Karpas-422 (cell line): ENCODE measurements around the gene IL18RAP. TPM values are rescaled to one million over a fixed set of nuclear protein-coding genes. Genes with fewer than 3 reads are reported as not detected.

Source experiments
- DNase-seq: peaks from one replicate; pipeline ENCODE4 v3.0.0-alpha.2; 2015
- H2AFZ ChIP-seq: fragments of 200-600 bp; sonication (generic); 2 replicates; pipeline ENCODE4 v1.6.1; 2014; ENCODE audit warnings: antibody characterized with exemption, low read length, mixed read lengths
- H3K27ac ChIP-seq: fragments of 200-600 bp; sonication (generic); 2 replicates; pipeline ENCODE4 v1.5.1; 2014; ENCODE audit warnings: mild to moderate bottlenecking, low read length, moderate library complexity
- H3K27me3 ChIP-seq: fragments of 200-600 bp; sonication (generic); 2 replicates; pipeline ENCODE4 v1.6.1; 2014; ENCODE audit warnings: low read length, mixed read lengths
- H3K36me3 ChIP-seq: fragments of 200-600 bp; sonication (generic); 2 replicates; pipeline ENCODE4 v1.6.1; 2014; ENCODE audit warnings: low read length, mixed read lengths; ENCODE audit not compliant: insufficient read depth
- H3K4me1 ChIP-seq: fragments of 200-600 bp; sonication (generic); 2 replicates; pipeline ENCODE4 v1.6.1; 2014; ENCODE audit warnings: mild to moderate bottlenecking, low read length, mixed read lengths
- H3K4me2 ChIP-seq: fragments of 200-600 bp; sonication (generic); 2 replicates; pipeline ENCODE4 v1.6.1; 2014; ENCODE audit warnings: low read length, low read depth, mild to moderate bottlenecking; ENCODE audit not compliant: poor library complexity, severe bottlenecking
- H3K4me3 ChIP-seq: fragments of 200-600 bp; sonication (generic); 2 replicates; pipeline ENCODE4 v1.5.1; 2014; ENCODE audit warnings: mild to moderate bottlenecking, antibody characterized with exemption, low read length, mixed read lengths
- H3K79me2 ChIP-seq: fragments of 200-600 bp; sonication (generic); 2 replicates; pipeline ENCODE4 v1.6.1; 2014; ENCODE audit warnings: mild to moderate bottlenecking, low read length, mixed read lengths
- H3K9ac ChIP-seq: fragments of 200-600 bp; sonication (generic); 2 replicates; pipeline ENCODE4 v1.6.0; 2014; ENCODE audit warnings: low read length
- H3K9me2 ChIP-seq: fragments of 200-600 bp; sonication (generic), shearing (Covaris generic); replicated peaks from 2 replicates; pipeline ENCODE4 v1.6.0; 2014; ENCODE audit warnings: mild to moderate bottlenecking, low read length, moderate library complexity; ENCODE audit not compliant: insufficient read depth
- H3K9me3 ChIP-seq: fragments of 300-700, 200-600 bp; sonication (generic); 2 replicates; pipeline ENCODE4 v1.6.1; 2014; ENCODE audit warnings: low read length, mixed read lengths
- H4K20me1 ChIP-seq: fragments of 200-600 bp; sonication (generic); 2 replicates; pipeline ENCODE4 v1.6.1; 2014; ENCODE audit warnings: mild to moderate bottlenecking, antibody characterized with exemption, low read length, low read depth; ENCODE audit not compliant: insufficient read depth
- total RNA-seq: library from RNA; depleted of rRNA; stranded (reverse); fragments of >200 nt; shearing (Covaris generic); gene quantifications from 2 replicates; pipeline ENCODE4 v1.2.3, GENCODE V29; 2014; ENCODE audit warnings: low replicate concordance

IL18RAP gene
- total RNA-seq, 1 experiment from 2014 or later, result 4.4 TPM

- H3K27ac ChIP-seq, result no peak overlapping the region
Measured at GRCh38 chr2:102425441-102426132, 2.6 kb downstream of the IL18RAP start.

GRCh38 chr2:102427249-102427648 lies 4.3 kb downstream of the IL18RAP start:
- no peak overlapping the region for H3K27ac ChIP-seq
- no peaks in the 10 kb centered on the region; the same call in 1 of the 2 replicates for H3K4me1 ChIP-seq
- H2AFZ ChIP-seq, result no peak overlapping the region
- no peaks in the 10 kb centered on the region for H3K79me2 ChIP-seq
- H3K4me3 ChIP-seq, result no peak overlapping the region
- no peaks in the 10 kb centered on the region for H4K20me1 ChIP-seq
- H3K4me2 ChIP-seq, result no peak overlapping the region
- H3K27me3 ChIP-seq, result 0 out of 2 replicates have a peak, but pooled peaks cover 3% of the 10 kb centered on the region
- no peaks in the 10 kb centered on the region for H3K36me3 ChIP-seq
- no peak overlapping the region for H3K9ac ChIP-seq
- DNase-seq, result no peak
- H3K9me3 ChIP-seq, result no peaks in the 10 kb centered on the region
- no peaks in the 10 kb centered on the region for H3K9me2 ChIP-seq

More at GRCh38 chr2:102425441-102426132, 2.6 kb downstream of the IL18RAP start:
- Histone ChIP-seq H3K4me3 (no peak overlapping the region), H3K4me2 (no peak overlapping the region), H3K4me1 (no peaks in the 10 kb centered on the region; the same call in 1 of the 2 replicates), H3K36me3 (no peaks in the 10 kb centered on the region), H3K27me3 (no peaks in the 10 kb centered on the region), H3K9ac (no peak overlapping the region), H3K9me2 (no peaks in the 10 kb centered on the region), H3K9me3 (no peaks in the 10 kb centered on the region), H4K20me1 (no peaks in the 10 kb centered on the region), H2AFZ (no peak overlapping the region), H3K79me2 (no peaks in the 10 kb centered on the region)
- DNase-seq, result no peak

- Histone ChIP-seq H3K9ac (no peak overlapping the region), H2AFZ (no peak overlapping the region), H3K9me2 (no peaks in the 10 kb centered on the region), H3K79me2 (no peaks in the 10 kb centered on the region), H3K27me3 (0 out of 2 replicates have a peak, but pooled peaks cover 3% of the 10 kb centered on the region), H3K4me2 (no peak overlapping the region), H3K36me3 (no peaks in the 10 kb centered on the region), H4K20me1 (no peaks in the 10 kb centered on the region), H3K4me3 (no peak overlapping the region), H3K9me3 (no peaks in the 10 kb centered on the region), H3K4me1 (no peaks in the 10 kb centered on the region; the same call in 1 of the 2 replicates), H3K27ac (no peak overlapping the region)
- DNase-seq, result no peak
Measured at GRCh38 chr2:102428573-102428972, 5.6 kb downstream of the IL18RAP start.

DNA sequence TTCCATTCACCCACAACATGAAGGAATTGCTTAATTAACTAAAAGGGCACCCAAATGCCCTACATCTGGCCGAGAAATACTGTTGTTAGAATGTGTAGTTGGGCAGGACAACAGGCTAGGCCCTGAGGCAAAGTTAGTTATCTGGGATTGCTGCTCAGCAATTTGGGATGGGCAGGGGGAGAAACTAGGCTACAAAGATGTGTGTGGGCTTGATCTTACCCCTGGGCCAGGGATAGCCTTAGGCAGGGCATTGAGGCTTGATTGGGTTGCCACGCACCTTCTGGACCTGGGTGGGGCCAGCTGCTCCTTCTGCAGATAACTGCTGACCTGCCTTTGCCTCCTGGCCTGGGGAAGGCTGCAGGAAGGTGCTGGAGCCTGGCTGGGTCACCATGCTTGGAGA lies 9.4 kb downstream of the IL18RAP start:
- H3K4me2 ChIP-seq, result no peak overlapping the region
- no peaks in the 10 kb centered on the region for H3K36me3 ChIP-seq
- DNase-seq, result no peak
- H2AFZ ChIP-seq, result no peak overlapping the region
- no peak overlapping the region for H3K4me3 ChIP-seq
- 0 out of 2 replicates have a peak, but pooled peaks cover 3% of the 10 kb centered on the region for H3K27me3 ChIP-seq
- H3K9ac ChIP-seq, result no peak overlapping the region
- no peaks in the 10 kb centered on the region for H3K9me2 ChIP-seq
- no peaks in the 10 kb centered on the region for H3K79me2 ChIP-seq
- no peaks in the 10 kb centered on the region for H3K9me3 ChIP-seq
- H3K4me1 ChIP-seq, result no peaks in the 10 kb centered on the region
- H4K20me1 ChIP-seq, result no peaks in the 10 kb centered on the region
- no peak overlapping the region for H3K27ac ChIP-seq

- Histone ChIP-seq H3K27me3 (0 out of 2 replicates have a peak, but pooled peaks cover 3% of the 10 kb centered on the region), H3K4me3 (no peak overlapping the region), H3K9me2 (no peaks in the 10 kb centered on the region), H3K9ac (no peak overlapping the region), H3K27ac (no peak overlapping the region), H4K20me1 (no peaks in the 10 kb centered on the region), H2AFZ (no peak overlapping the region), H3K4me2 (no peak overlapping the region), H3K9me3 (no peaks in the 10 kb centered on the region), H3K36me3 (no peaks in the 10 kb centered on the region), H3K4me1 (no peaks in the 10 kb centered on the region), H3K79me2 (no peaks in the 10 kb centered on the region)
- DNase-seq, result no peak
Measured at GRCh38 chr2:102433973-102434654, 11.2 kb downstream of the IL18RAP start.

DNA sequence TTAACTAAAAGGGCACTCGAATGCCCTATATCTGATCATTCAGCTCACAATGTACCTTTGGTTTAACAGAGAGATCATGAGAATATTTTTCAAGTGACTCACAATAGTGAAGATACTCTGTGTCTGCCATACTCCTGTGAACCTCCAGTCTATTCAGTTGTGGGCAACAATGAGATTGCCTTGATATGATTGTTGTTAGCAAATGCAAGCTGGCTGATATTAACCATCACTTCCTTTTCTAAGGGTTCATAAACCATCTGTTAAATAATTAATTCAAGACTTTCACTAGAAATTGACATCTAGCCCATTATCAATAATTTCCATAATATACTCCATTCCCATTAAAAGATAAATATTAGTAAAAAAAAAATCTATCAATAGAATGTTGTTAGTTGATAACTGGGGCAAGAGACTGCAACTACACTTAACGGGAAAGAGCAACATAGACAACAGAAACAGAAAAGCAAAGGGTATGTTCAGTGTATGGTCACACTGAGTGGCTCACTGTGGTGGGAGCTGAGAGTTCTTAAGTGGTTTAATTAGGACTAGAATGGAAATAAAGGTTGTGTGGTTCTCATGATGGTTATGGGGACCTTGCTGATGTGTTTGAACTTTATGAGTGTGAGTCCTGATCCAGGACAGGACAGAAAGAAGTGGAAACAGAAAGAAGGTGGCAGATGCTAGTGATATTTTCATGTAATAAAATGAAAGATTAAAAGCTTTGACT lies 11.9 kb downstream of the IL18RAP start:
- Histone ChIP-seq H3K9me2 (no peaks in the 10 kb centered on the region), H3K27ac (no peak overlapping the region), H3K9ac (no peak overlapping the region), H3K27me3 (0 out of 2 replicates have a peak, but pooled peaks cover 3% of the 10 kb centered on the region), H4K20me1 (no peaks in the 10 kb centered on the region), H3K9me3 (no peaks in the 10 kb centered on the region), H3K4me2 (no peak overlapping the region), H2AFZ (no peak overlapping the region), H3K36me3 (no peaks in the 10 kb centered on the region), H3K4me3 (no peak overlapping the region), H3K4me1 (no peaks in the 10 kb centered on the region), H3K79me2 (no peaks in the 10 kb centered on the region)
- no peak for DNase-seq

- H3K4me3 ChIP-seq, result no peak overlapping the region
- no peaks in the 10 kb centered on the region for H3K4me1 ChIP-seq
Measured at GRCh38 chr2:102435741-102436140, 12.8 kb downstream of the IL18RAP start.

GRCh38 chr2:102436323-102436722 lies 13.4 kb downstream of the IL18RAP start:
- Histone ChIP-seq H3K4me1 (no peaks in the 10 kb centered on the region), H3K79me2 (no peaks in the 10 kb centered on the region), H3K4me2 (no peak overlapping the region), H3K9me2 (no peaks in the 10 kb centered on the region), H3K9me3 (no peaks in the 10 kb centered on the region), H2AFZ (no peak overlapping the region), H3K9ac (no peak overlapping the region), H3K27ac (no peak overlapping the region), H4K20me1 (no peaks in the 10 kb centered on the region), H3K27me3 (0 out of 2 replicates have a peak, but pooled peaks cover 3% of the 10 kb centered on the region), H3K4me3 (no peak overlapping the region), H3K36me3 (no peaks in the 10 kb centered on the region)
- DNase-seq, result no peak

More at GRCh38 chr2:102435741-102436140, 12.8 kb downstream of the IL18RAP start:
- H3K36me3 ChIP-seq, result no peaks in the 10 kb centered on the region
- no peak overlapping the region for H3K9ac ChIP-seq
- DNase-seq, result no peak
- 0 out of 2 replicates have a peak, but pooled peaks cover 3% of the 10 kb centered on the region for H3K27me3 ChIP-seq
- no peaks in the 10 kb centered on the region for H3K79me2 ChIP-seq
- H3K9me3 ChIP-seq, result no peaks in the 10 kb centered on the region
- no peaks in the 10 kb centered on the region for H4K20me1 ChIP-seq
- no peak overlapping the region for H2AFZ ChIP-seq
- no peak overlapping the region for H3K27ac ChIP-seq
- no peaks in the 10 kb centered on the region for H3K9me2 ChIP-seq
- H3K4me2 ChIP-seq, result no peak overlapping the region
